Lung (tissue), 12 donors: ENCODE measurements around the gene GDPD2. TPM values are rescaled to one million over a fixed set of nuclear protein-coding genes. Genes with fewer than 3 reads are reported as not detected.

Experiments used
- ATAC-seq: fragments of 200-7000 bp; cut with Tn5 transposase; one replicate; pipeline ENCODE4 v1.9.1; 2020; ENCODE audit warnings: moderate number of reproducible peaks; ENCODE audit not compliant: insufficient read depth, low FRiP score
- DNase-seq, 3 donors: peaks; one replicate each; pipeline ENCODE4 v3.0.0-alpha.2; 2013 to 2017
- H3K27ac ChIP-seq, 2 donors: one replicate each; pipeline ENCODE4 v1.5.1; 2013; ENCODE audit warnings: mild to moderate bottlenecking in 2 of 2, moderate library complexity in 2 of 2, control low read depth in 1 of 2, inconsistent platforms in 1 of 2, low read depth in 1 of 2, low read length in 1 of 2
- H3K27me3 ChIP-seq, 3 donors: one replicate each; pipeline ENCODE4 v1.5.1; 2013; ENCODE audit warnings: low read length in 2 of 3; ENCODE audit not compliant: control insufficient read depth in 3 of 3, insufficient read depth in 3 of 3
- H3K36me3 ChIP-seq, 4 donors: one replicate each; pipeline ENCODE4 v1.5.1; 2013; ENCODE audit warnings: low read length in 4 of 4, mild to moderate bottlenecking in 1 of 4, moderate library complexity in 1 of 4; ENCODE audit not compliant: control insufficient read depth in 4 of 4, insufficient read depth in 4 of 4
- H3K4me1 ChIP-seq, 5 donors: one replicate each; pipeline ENCODE4 v1.5.1; 2013; ENCODE audit warnings: low read length in 5 of 5, mild to moderate bottlenecking in 2 of 5, moderate library complexity in 1 of 5; ENCODE audit not compliant: control insufficient read depth in 5 of 5, insufficient read depth in 5 of 5
- H3K4me3 ChIP-seq: one replicate; pipeline ENCODE4 v1.5.1; 2013; ENCODE audit warnings: mild to moderate bottlenecking, control low read depth, moderate library complexity
- H3K9ac ChIP-seq, 2 donors: one replicate each; pipeline ENCODE4 v1.5.1; 2013; ENCODE audit warnings: low read length in 2 of 2, control low read depth in 1 of 2; ENCODE audit not compliant: insufficient read depth in 1 of 2
- H3K9me3 ChIP-seq, 4 donors: one replicate each; pipeline ENCODE4 v1.5.1; 2013; ENCODE audit warnings: low read length in 3 of 4, mild to moderate bottlenecking in 1 of 4, moderate library complexity in 1 of 4; ENCODE audit not compliant: control insufficient read depth in 4 of 4, insufficient read depth in 3 of 4
- CTCF ChIP-seq: IDR thresholded peaks from 2 replicates; pipeline ENCODE4 v1.5.1; 2012; ENCODE audit warnings: mild to moderate bottlenecking; ENCODE audit errors: control extremely low read depth, extremely low read depth
- WGBS, 2 donors: extraction: QIAGEN DNeasy Blood & Tissue Kit; methylation state at CpG; one replicate each; pipeline ENCODE4 v1.1.7; 2013; 5-methylcytosine and 5-hydroxymethylcytosine counted together
- polyA plus RNA-seq, 2 donors: library from polyadenylated mRNA; stranded (reverse); fragments of 200-250 nt; gene quantifications; one replicate each; pipeline ENCODE4 v1.2.1, GENCODE V29; 2013
- total RNA-seq, 2 donors: library from RNA; depleted of rRNA in 1 of 2; stranded (reverse); fragments of >200 nt in 1 of 2; gene quantifications; one replicate each; pipeline ENCODE4 v1.2.1, GENCODE V29; 2014 to 2021
- donor health status: control.
- donor health status: control.
- donor health status: Bipolar disorder and iron deficiency.
- donor health status: healthy.
- donor health status: DM: yes; HTN: yes; CAD: no.

GDPD2 gene
- total and polyA plus RNA-seq, 4 donors, result not detected

- TF ChIP-seq CTCF, result no peak
- 36 to 46% methylated on average over 2 of the region's 2 CpGs for WGBS, 2 donors
Measured at GRCh38 chrX:70456256-70456655, 33.1 kb downstream of the GDPD2 start.

GRCh38 chrX:70461026-70461425 is 37.9 kb downstream of the GDPD2 start:
- no peak for ATAC-seq
- 72 to 95% methylated on average over 2 of the region's 2 CpGs for WGBS, 2 donors
- H3K4me3 ChIP-seq, result no peak overlapping the region
- H3K27me3 ChIP-seq, result no peaks in the 10 kb centered on the region
- H3K9me3 ChIP-seq, result no peaks in the 10 kb centered on the region
- no peak for DNase-seq
- no peak overlapping the region for H3K9ac ChIP-seq
- H3K4me1 ChIP-seq, result peaks cover 0 to 5% (median 0%) of the 10 kb centered on the region in 5 donors
- H3K36me3 ChIP-seq, result peaks cover 0 to 3% (median 0%) of the 10 kb centered on the region in 4 donors
- no peak for TF ChIP-seq CTCF
- no peak overlapping the region for H3K27ac ChIP-seq

More at GRCh38 chrX:70456256-70456655, 33.1 kb downstream of the GDPD2 start:
- Histone ChIP-seq H3K4me3 (no peak overlapping the region), H3K27me3 (no peaks in the 10 kb centered on the region), H3K4me1 (peaks cover 0 to 7% (median 0%) of the 10 kb centered on the region in 5 donors), H3K36me3 (no peaks in the 10 kb centered on the region), H3K27ac (peak overlapping the region in 1 of 2 donors; percentile 9), H3K9me3 (no peaks in the 10 kb centered on the region), H3K9ac (peak overlapping the region in 1 of 2 donors; percentile 63)
- ATAC-seq, result no peak
- DNase-seq, result peak in 1 of 3 donors; percentile 23

- H3K27me3 ChIP-seq, result no peaks in the 10 kb centered on the region
- no peak for TF ChIP-seq CTCF
- H3K9me3 ChIP-seq, result no peaks in the 10 kb centered on the region
- DNase-seq (no peak), ATAC-seq (no peak)
- peaks cover 0 to 3% (median 0%) of the 10 kb centered on the region in 4 donors for H3K36me3 ChIP-seq
- H3K4me1 ChIP-seq, result no peaks in the 10 kb centered on the region
- no peak overlapping the region for H3K4me3 ChIP-seq
- H3K27ac ChIP-seq, result no peak overlapping the region
- no peak overlapping the region for H3K9ac ChIP-seq
Measured at GRCh38 chrX:70464051-70464450, 40.9 kb downstream of the GDPD2 start.

- H3K27ac ChIP-seq, result no peak overlapping the region
- no peaks in the 10 kb centered on the region for H3K4me1 ChIP-seq
- DNase-seq (no peak), ATAC-seq (no peak)
- TF ChIP-seq CTCF, result no peak
- peaks cover 0 to 3% (median 0%) of the 10 kb centered on the region in 4 donors for H3K36me3 ChIP-seq
- H3K9me3 ChIP-seq, result no peaks in the 10 kb centered on the region
- no peaks in the 10 kb centered on the region for H3K27me3 ChIP-seq
- no peak overlapping the region for H3K4me3 ChIP-seq
- no peak overlapping the region for H3K9ac ChIP-seq
Measured at GRCh38 chrX:70466968-70467367, 43.9 kb downstream of the GDPD2 start.
